OCI-LY7 (cell line): Measurements from ENCODE around the gene ZNF407. TPM values are rescaled to one million over a fixed set of nuclear protein-coding genes. Genes with fewer than 3 reads are reported as not detected.

ENCODE experiments used
- BruUV-seq: library from RNA; stranded (reverse); fragments of 400-500 nt; replicated peaks from 2 replicates; lab custom pipeline; 2021; lab: Mats Ljungman, UMichigan
- CTCF ChIA-PET: fragments of 300-600 bp; sonication (Branson Sonifier 250); formaldehyde crosslinking; loops from one replicate; lab custom pipeline; 2022; ENCODE audit warnings: antibody characterized with exemption; ENCODE audit not compliant: unreplicated experiment; lab: Charles Lee
- POLR2A ChIA-PET: fragments of 300-600 bp; sonication (Branson Sonifier 250); formaldehyde crosslinking; loops from one replicate; lab custom pipeline; 2022; ENCODE audit warnings: antibody characterized with exemption; lab: Charles Lee
- DNase-seq: peaks from one replicate; pipeline ENCODE4 v3.0.0-alpha.2; 2015; ENCODE audit warnings: low spot score
- H2AFZ ChIP-seq: fragments of 200-600 bp; sonication (generic), shearing (Covaris generic); 2 replicates; pipeline ENCODE4 v1.6.1; 2014; ENCODE audit warnings: mild to moderate bottlenecking, antibody characterized with exemption, low read length, moderate library complexity
- H3K27ac ChIP-seq: fragments of 200-600 bp; sonication (generic); 2 replicates; pipeline ENCODE4 v1.5.1; 2014; ENCODE audit warnings: mixed run types, low read depth, mild to moderate bottlenecking, moderate library complexity, low read length, inconsistent platforms; ENCODE audit not compliant: poor library complexity, severe bottlenecking
- H3K36me3 ChIP-seq: fragments of 200-600 bp; sonication (generic); 2 replicates; pipeline ENCODE4 v1.6.1; 2014; ENCODE audit warnings: mild to moderate bottlenecking, antibody characterized with exemption, low read length, moderate library complexity, mixed read lengths; ENCODE audit not compliant: insufficient read depth
- H3K4me1 ChIP-seq: fragments of 200-600 bp; sonication (generic); 2 replicates; pipeline ENCODE4 v1.5.1; 2014; ENCODE audit warnings: mild to moderate bottlenecking, low read length; ENCODE audit not compliant: insufficient read depth, poor library complexity, severe bottlenecking
- H3K4me2 ChIP-seq: fragments of 200-600 bp; sonication (generic); 2 replicates; pipeline ENCODE4 v1.6.1; 2014; ENCODE audit warnings: mild to moderate bottlenecking, low read length
- H3K4me3 ChIP-seq: fragments of 200-600 bp; sonication (generic); 2 replicates; pipeline ENCODE4 v1.5.1; 2014; ENCODE audit warnings: mild to moderate bottlenecking, low read depth, low read length; ENCODE audit not compliant: poor library complexity, severe bottlenecking
- H3K79me2 ChIP-seq: fragments of 200-600 bp; sonication (generic); 2 replicates; pipeline ENCODE4 v1.6.1; 2016; ENCODE audit warnings: low read depth, mild to moderate bottlenecking, low read length, moderate library complexity, mixed read lengths; ENCODE audit not compliant: insufficient read depth
- H3K9me2 ChIP-seq: fragments of 200-600 bp; sonication (generic); 2 replicates; pipeline ENCODE4 v1.6.1; 2016; ENCODE audit warnings: mild to moderate bottlenecking, low read length, mixed read lengths; ENCODE audit not compliant: insufficient read depth
- H3K9me3 ChIP-seq: fragments of 200-600 bp; sonication (generic); 2 replicates; pipeline ENCODE4 v1.6.1; 2014; ENCODE audit warnings: mild to moderate bottlenecking, mixed run types, low read length, mixed read lengths
- H4K20me1 ChIP-seq: fragments of 200-600 bp; sonication (generic); 2 replicates; pipeline ENCODE4 v1.6.1; 2014; ENCODE audit warnings: mild to moderate bottlenecking, antibody characterized with exemption, low read length, moderate library complexity, mixed read lengths; ENCODE audit not compliant: insufficient read depth
- EZH2phosphoT487 ChIP-seq: fragments of 200-600 bp; sonication (generic); IDR thresholded peaks from 2 replicates; pipeline ENCODE4 v1.6.1; 2018; ENCODE audit warnings: low read depth, borderline replicate concordance, mild to moderate bottlenecking, mixed run types, antibody characterized with exemption, low read length, moderate library complexity, mixed read lengths
- intact Hi-C: fragments of 100-400 bp; cut with micrococcal nuclease; formaldehyde crosslinking; loops from one replicate; pipeline ENCODE4 v1.10.0; 2022; ENCODE audit not compliant: unreplicated experiment
- total RNA-seq, 2 experiments: library from RNA; depleted of rRNA in 1 of 2; stranded (reverse); fragments of >200 nt in 1 of 2; shearing (Covaris generic) in 1 of 2; gene quantifications; 2 replicates each; pipeline ENCODE4 v1.2.3, GENCODE V29; 2014 to 2022
- TF ChIP-seq, protein P1 (sequence below): fragments of 200-600 bp; sonication (generic); conservative IDR thresholded peaks from 2 replicates; pipeline ENCODE4 v1.5.1; 2014; ENCODE audit warnings: mild to moderate bottlenecking, antibody characterized with exemption, low read length, moderate library complexity, mixed read lengths

Gene ZNF407
- total RNA-seq, 2 experiments from 2014 or later = 8.9 to 11.9 TPM

DNA sequence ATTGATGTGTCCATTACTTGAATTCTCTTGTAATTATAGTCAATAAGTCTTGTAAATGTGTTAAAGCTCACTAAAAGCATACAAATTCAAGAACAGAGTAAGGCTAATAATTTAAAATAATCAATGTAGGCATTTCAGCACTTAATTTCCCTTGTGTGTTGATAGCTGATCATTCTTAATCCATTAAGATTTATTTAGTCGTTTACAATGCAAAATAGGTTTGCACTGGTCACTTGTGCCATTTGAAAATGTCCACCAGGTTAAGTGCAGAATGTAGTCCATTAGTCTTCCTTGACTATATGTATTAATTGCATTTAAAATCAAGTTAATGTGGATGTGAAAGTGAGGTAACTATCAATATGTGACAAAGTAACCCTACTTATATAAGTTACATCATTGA, 39.4 kb downstream of the ZNF407 start:
- TF ChIP-seq, protein P1, sequence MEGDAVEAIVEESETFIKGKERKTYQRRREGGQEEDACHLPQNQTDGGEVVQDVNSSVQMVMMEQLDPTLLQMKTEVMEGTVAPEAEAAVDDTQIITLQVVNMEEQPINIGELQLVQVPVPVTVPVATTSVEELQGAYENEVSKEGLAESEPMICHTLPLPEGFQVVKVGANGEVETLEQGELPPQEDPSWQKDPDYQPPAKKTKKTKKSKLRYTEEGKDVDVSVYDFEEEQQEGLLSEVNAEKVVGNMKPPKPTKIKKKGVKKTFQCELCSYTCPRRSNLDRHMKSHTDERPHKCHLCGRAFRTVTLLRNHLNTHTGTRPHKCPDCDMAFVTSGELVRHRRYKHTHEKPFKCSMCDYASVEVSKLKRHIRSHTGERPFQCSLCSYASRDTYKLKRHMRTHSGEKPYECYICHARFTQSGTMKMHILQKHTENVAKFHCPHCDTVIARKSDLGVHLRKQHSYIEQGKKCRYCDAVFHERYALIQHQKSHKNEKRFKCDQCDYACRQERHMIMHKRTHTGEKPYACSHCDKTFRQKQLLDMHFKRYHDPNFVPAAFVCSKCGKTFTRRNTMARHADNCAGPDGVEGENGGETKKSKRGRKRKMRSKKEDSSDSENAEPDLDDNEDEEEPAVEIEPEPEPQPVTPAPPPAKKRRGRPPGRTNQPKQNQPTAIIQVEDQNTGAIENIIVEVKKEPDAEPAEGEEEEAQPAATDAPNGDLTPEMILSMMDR = no peak
- TF ChIP-seq EZH2phosphoT487 = no peak
- peaks cover 5% of the 10 kb centered on the region; the same call in 1 of the 2 replicates for H3K36me3 ChIP-seq
- no TSS peak for BruUV-seq
- no peak overlapping the region for H3K27ac ChIP-seq
- CTCF ChIA-PET = no interaction called here
- H2AFZ ChIP-seq = no peak overlapping the region
- no peak overlapping the region for H3K4me2 ChIP-seq
- H3K9me3 ChIP-seq = no peaks in the 10 kb centered on the region
- H3K4me3 ChIP-seq = no peak overlapping the region
- H3K79me2 ChIP-seq = no peaks in the 10 kb centered on the region
- intact Hi-C loops = no loop called here
- H3K4me1 ChIP-seq = no peaks in the 10 kb centered on the region
- no peak for DNase-seq
- no peaks in the 10 kb centered on the region for H4K20me1 ChIP-seq
- POLR2A ChIA-PET = no interaction called here
- no peaks in the 10 kb centered on the region for H3K9me2 ChIP-seq

DNA sequence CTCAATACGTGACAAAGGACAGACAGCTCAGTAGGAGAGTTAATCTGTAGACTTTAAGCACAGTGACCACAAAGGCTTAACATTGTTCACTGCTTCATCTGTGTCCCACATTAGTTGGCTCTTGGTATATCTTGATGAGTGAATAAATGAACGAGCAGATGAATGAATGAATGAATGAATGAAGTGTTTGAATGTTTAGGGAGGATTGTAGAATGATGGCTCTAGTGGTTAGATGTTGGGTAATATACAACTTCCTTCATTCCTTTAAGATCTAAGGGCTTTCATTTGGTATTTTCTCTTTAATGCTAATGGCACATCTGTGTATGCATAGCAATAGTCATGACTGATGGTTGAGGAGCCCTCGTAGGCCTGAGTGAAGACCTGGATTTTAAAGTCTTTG, 40.5 kb downstream of the ZNF407 start:
- Histone ChIP-seq H2AFZ (no peak overlapping the region), H3K27ac (no peak overlapping the region), H3K79me2 (no peaks in the 10 kb centered on the region), H4K20me1 (no peaks in the 10 kb centered on the region), H3K4me2 (no peak overlapping the region), H3K4me1 (no peaks in the 10 kb centered on the region), H3K36me3 (peaks cover 3% of the 10 kb centered on the region; the same call in 1 of the 2 replicates), H3K9me2 (no peaks in the 10 kb centered on the region), H3K4me3 (no peak overlapping the region), H3K9me3 (no peaks in the 10 kb centered on the region)
- ChIA-PET CTCF (no interaction called here), POLR2A (no interaction called here)
- no TSS peak for BruUV-seq
- DNase-seq = no peak
- intact Hi-C loops = no loop called here
- no peak for TF ChIP-seq EZH2phosphoT487
- TF ChIP-seq, protein P1 = no peak

DNA sequence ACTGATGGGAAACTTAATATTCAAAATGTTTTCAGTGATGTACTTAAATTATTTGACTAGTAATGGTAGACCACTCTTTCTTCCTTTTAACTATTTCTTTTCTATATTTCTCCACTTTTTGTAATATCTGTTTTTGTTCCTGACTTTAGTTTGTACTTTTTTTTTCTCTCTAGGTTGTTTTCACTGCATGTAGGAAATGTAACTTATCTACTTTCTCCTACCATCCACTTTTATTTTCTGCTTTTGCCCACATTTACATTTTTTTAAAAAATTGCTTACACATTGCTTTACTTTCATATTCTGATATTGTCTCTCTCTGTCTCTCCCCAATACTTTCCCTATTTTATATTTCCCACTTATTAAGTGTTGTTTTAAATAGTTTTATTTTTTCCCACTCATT, 47.0 kb downstream of the ZNF407 start:
- H3K9me3 ChIP-seq = no peaks in the 10 kb centered on the region
- no TSS peak for BruUV-seq
- H3K79me2 ChIP-seq = no peaks in the 10 kb centered on the region
- ChIA-PET CTCF (no interaction called here), POLR2A (no interaction called here)
- TF ChIP-seq, protein P1 = no peak
- no peak for TF ChIP-seq EZH2phosphoT487
- no peaks in the 10 kb centered on the region for H3K9me2 ChIP-seq
- H3K27ac ChIP-seq = no peak overlapping the region
- no peaks in the 10 kb centered on the region for H3K4me1 ChIP-seq
- no peak overlapping the region for H3K4me2 ChIP-seq
- no peak for DNase-seq
- intact Hi-C loops = no loop called here
- no peak overlapping the region for H2AFZ ChIP-seq
- H3K36me3 ChIP-seq = no peaks in the 10 kb centered on the region
- no peaks in the 10 kb centered on the region for H4K20me1 ChIP-seq
- H3K4me3 ChIP-seq = no peak overlapping the region
